B cell (primary cell): ENCODE data around the gene CERK. TPM values are rescaled to one million over a fixed set of nuclear protein-coding genes. Genes with fewer than 3 reads are reported as not detected.

Source experiments
- ATAC-seq: fragments of 200-7000 bp; cut with Tn5 transposase; one replicate; pipeline ENCODE4 v1.10.0; 2021; ENCODE audit warnings: low read depth, mild to moderate bottlenecking, moderate number of reproducible peaks, moderate library complexity
- CTCF ChIA-PET: fragments of 350-600 bp; sonication (Branson Sonifier 250); formaldehyde crosslinking; loops from one replicate; lab custom pipeline; 2021; ENCODE audit warnings: antibody characterized with exemption, inconsistent platforms; lab: Charles Lee
- POLR2A ChIA-PET: fragments of 350-600 bp; sonication (Branson Sonifier 250); formaldehyde crosslinking; loops from one replicate; lab custom pipeline; 2021; ENCODE audit warnings: antibody characterized with exemption; lab: Charles Lee
- DNase-seq: peaks from one replicate; pipeline ENCODE4 v3.0.0; 2013
- H2AFZ ChIP-seq: 2 replicates; pipeline ENCODE4 v1.6.1; 2012; ENCODE audit warnings: mild to moderate bottlenecking, low read depth, low read length; ENCODE audit not compliant: insufficient read depth, poor library complexity, severe bottlenecking
- H3K27ac ChIP-seq, 2 donors: 1 replicate in 1 of 2; 2 replicates in 1 of 2; pipeline ENCODE4 v1.5.1; 2012 to 2013; ENCODE audit warnings: low read length in 2 of 2, mild to moderate bottlenecking in 2 of 2, moderate library complexity in 1 of 2
- H3K27me3 ChIP-seq, 4 experiments: fragments of 200-600 bp in 1 of 4; sonication (generic) in 1 of 4; replicated peaks in 1 of 4; 1 replicate in 2 of 4; 2 replicates in 2 of 4; pipeline versions ENCODE4 v1.6.1 to v1.7.0; 2013 to 2016; ENCODE audit warnings: low read length in 3 of 4, mild to moderate bottlenecking in 2 of 4, mixed read lengths in 1 of 4, moderate library complexity in 1 of 4; ENCODE audit not compliant: insufficient read depth in 4 of 4, control insufficient read depth in 3 of 4; ENCODE audit errors: control extremely low read depth in 1 of 4
- H3K36me3 ChIP-seq, 2 experiments: replicated peaks in 1 of 2; 1 replicate in 1 of 2; 2 replicates in 1 of 2; pipeline versions ENCODE4 v1.6.1 to v1.7.1; 2013; ENCODE audit warnings: low read length in 1 of 2; ENCODE audit not compliant: insufficient read depth in 2 of 2, control insufficient read depth in 1 of 2; ENCODE audit errors: control extremely low read depth in 1 of 2, extremely low read depth in 1 of 2
- H3K4me1 ChIP-seq, 2 donors: fragments of 200-600 bp in 1 of 2; sonication (generic) in 1 of 2; 1 replicate in 1 of 2; 2 replicates in 1 of 2; pipeline versions ENCODE4 v1.5.1 to v1.6.1; 2013 to 2017; ENCODE audit warnings: low read length in 2 of 2; ENCODE audit not compliant: control insufficient read depth in 2 of 2, insufficient read depth in 2 of 2
- H3K4me2 ChIP-seq: replicated peaks from 2 replicates; pipeline ENCODE3; 2012; ENCODE audit warnings: mild to moderate bottlenecking, low read depth, low read length; ENCODE audit not compliant: poor library complexity, severe bottlenecking
- H3K4me3 ChIP-seq, 5 experiments: fragments of 200-600 bp in 1 of 5; sonication (generic) in 1 of 5; 1 replicate in 3 of 5; 2 replicates in 2 of 5; pipeline versions ENCODE4 v1.5.1 to v1.7.0; 2011 to 2016; ENCODE audit warnings: low read length in 4 of 5, mild to moderate bottlenecking in 4 of 5, low read depth in 2 of 5, control low read depth in 1 of 5, moderate library complexity in 1 of 5; ENCODE audit not compliant: insufficient read depth in 1 of 5; ENCODE audit errors: control extremely low read depth in 1 of 5, extremely low read depth in 1 of 5
- H3K79me2 ChIP-seq: fragments of 200-600 bp; sonication (generic); one replicate; pipeline ENCODE4 v1.6.0; 2016; ENCODE audit warnings: low read length; ENCODE audit not compliant: control insufficient read depth, insufficient read depth
- H3K9ac ChIP-seq: fragments of 200-600 bp; sonication (generic); 2 replicates; pipeline ENCODE4 v1.6.1; 2017; ENCODE audit warnings: mild to moderate bottlenecking, low read length, moderate library complexity
- H3K9me3 ChIP-seq, 3 donors: one replicate each; pipeline versions ENCODE4 v1.6.1 to v1.7.1; 2013; ENCODE audit warnings: low read length in 2 of 3; ENCODE audit not compliant: control insufficient read depth in 2 of 3, insufficient read depth in 1 of 3; ENCODE audit errors: control extremely low read depth in 1 of 3
- H4K20me1 ChIP-seq: 2 replicates; pipeline ENCODE4 v1.6.0; 2012; ENCODE audit warnings: mild to moderate bottlenecking, low read length; ENCODE audit not compliant: insufficient read depth, control insufficient read depth, poor library complexity, severe bottlenecking
- H3K27ac Mint-ChIP-seq: one replicate; pipeline ENCODE4 v1.8.0; 2021; ENCODE audit warnings: mixed read lengths
- H3K27me3 Mint-ChIP-seq: one replicate; pipeline ENCODE4 v1.8.0; 2021; ENCODE audit warnings: mixed read lengths
- H3K4me1 Mint-ChIP-seq: one replicate; pipeline ENCODE4 v1.8.0; 2021; ENCODE audit warnings: mixed read lengths
- H3K4me3 Mint-ChIP-seq: one replicate; pipeline ENCODE4 v1.8.0; 2021; ENCODE audit warnings: mixed read lengths
- H3K9me3 Mint-ChIP-seq: one replicate; pipeline ENCODE4 v1.8.0; 2022; ENCODE audit warnings: mixed read lengths; ENCODE audit not compliant: insufficient read depth
- EZH2 ChIP-seq: IDR thresholded peaks from 2 replicates; pipeline ENCODE4 v1.6.1; 2012; ENCODE audit warnings: borderline replicate concordance, low read depth, mild to moderate bottlenecking, moderate library complexity, low read length; ENCODE audit not compliant: insufficient read depth, poor library complexity, severe bottlenecking
- WGBS: methylation state at CpG from one replicate; pipeline ENCODE4 v1.1.5; 2013; ENCODE audit warnings: missing lambda C conversion rate; ENCODE audit not compliant: insufficient coverage; 5-methylcytosine and 5-hydroxymethylcytosine counted together
- intact Hi-C: fragments of 100-400 bp; cut with micrococcal nuclease; formaldehyde crosslinking; loops from one replicate; pipeline ENCODE4 v1.10.0; 2022
- polyA plus RNA-seq: library from polyadenylated mRNA; depleted of rRNA; stranded (reverse); fragments of >200 nt; gene quantifications from 2 replicates; pipeline ENCODE4 v1.2.3, GENCODE V29; 2012
- total RNA-seq, 2 donors: library from RNA; stranded (reverse); fragments of 120-200 nt in 1 of 2; gene quantifications; 1 replicate in 1 of 2; 2 replicates in 1 of 2; pipeline versions ENCODE4 v1.2.3 to v1.2.4, GENCODE V29; 2013 to 2022
- TF ChIP-seq, protein P1 (sequence below): fragments of 200-600 bp; IDR thresholded peaks from one replicate; pipeline ENCODE4 v1.8.0; 2022; ENCODE audit warnings: antibody characterized with exemption, mild to moderate bottlenecking

CERK gene
- total and polyA plus RNA-seq, 2 donors (not counting 1 experiment from before 2014, with no cell fraction given): 23.2 to 48.3 TPM

DNA sequence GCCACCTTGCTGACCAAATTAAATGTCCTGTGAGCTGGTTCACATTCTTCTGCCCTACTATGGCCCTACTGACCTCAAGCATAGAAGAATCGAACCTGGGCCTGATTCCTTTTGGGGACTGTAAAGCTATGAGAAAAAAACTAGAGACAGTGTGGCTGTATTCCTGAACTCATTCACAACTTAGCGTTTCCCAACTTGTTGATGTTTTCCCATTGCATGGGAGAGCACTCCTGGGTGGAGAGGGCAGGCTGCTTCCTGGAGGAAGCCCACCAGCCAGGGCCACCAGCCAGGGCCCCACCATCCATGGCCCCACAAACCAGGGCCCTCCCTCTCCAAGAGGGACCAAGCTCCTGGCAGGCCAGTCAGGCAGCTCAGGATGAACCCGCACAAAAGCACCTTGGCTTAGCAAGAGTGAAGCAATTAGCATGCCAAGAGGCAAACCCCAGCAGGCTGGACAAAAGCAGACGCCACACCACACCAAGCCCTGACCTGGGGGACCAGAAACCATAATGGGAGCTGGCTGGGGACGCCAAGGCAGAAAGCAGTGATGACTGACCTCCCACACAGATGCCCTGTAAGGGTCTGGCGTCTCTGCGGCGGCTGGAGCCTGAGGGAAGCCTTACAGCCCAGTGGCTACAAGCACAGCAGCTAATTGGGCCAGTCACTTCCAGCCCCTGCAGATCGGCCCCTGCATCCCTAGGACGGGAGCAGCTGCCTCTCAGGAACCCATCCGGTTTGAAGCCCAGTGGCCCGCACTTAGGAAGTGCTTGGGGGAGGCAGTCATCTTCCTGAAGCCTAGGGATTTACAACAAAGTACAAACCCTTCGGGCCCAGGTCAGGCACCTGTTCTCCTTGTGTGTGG is 2.1 kb downstream of the CERK start:
- Histone ChIP-seq H3K9me3 (no peaks in the 10 kb centered on the region), H3K27ac (peak overlapping the region; percentile 49 to 73), H4K20me1 (peaks cover 75% of the 10 kb centered on the region), H2AFZ (no peak overlapping the region), H3K79me2 (peaks cover 54% of the 10 kb centered on the region), H3K4me1 (peaks cover 49 to 51% of the 10 kb centered on the region in 2 donors), H3K9ac (peak overlapping the region; percentile 14), H3K4me3 (peak overlapping the region in 2 of 5 experiments; percentile 4 to 82), H3K27me3 (peaks cover 0 to 3% (median 0%) of the 10 kb centered on the region in 4 experiments), H3K4me2 (peak overlapping the region; percentile 95), H3K36me3 (peaks cover 0 to 11% of the 10 kb centered on the region in 2 experiments)
- H3K9me3 Mint-ChIP-seq: no peaks in the 10 kb centered on the region
- intact Hi-C loops: loop anchor here (1.0 to 5.0 kb wide), 7 partner anchors 26 to 173 kb away; partner anchors contain the start of gene TBC1D22A
- H3K27ac Mint-ChIP-seq: peak overlapping the region; percentile 92
- ChIA-PET POLR2A (interaction anchor here (0.6 to 1.5 kb wide), 3 partner anchors 12 to 144 kb away, joined by 3 to 4 read pairs (median 4); no protein-coding TSS in a partner anchor), CTCF (interaction anchor here (0.8 to 3.4 kb wide), 7 partner anchors 22 to 277 kb away, joined by 3 to 12 read pairs (median 3); partner anchors contain the start of gene TBC1D22A)
- WGBS: 80% methylated on average over 9 of the region's 13 CpGs
- no peak for ATAC-seq
- no peaks in the 10 kb centered on the region for H3K27me3 Mint-ChIP-seq
- peak overlapping the region; percentile 98 for H3K4me3 Mint-ChIP-seq
- no peak for DNase-seq
- H3K4me1 Mint-ChIP-seq: peaks cover 47% of the 10 kb centered on the region
- TF ChIP-seq, protein P1, sequence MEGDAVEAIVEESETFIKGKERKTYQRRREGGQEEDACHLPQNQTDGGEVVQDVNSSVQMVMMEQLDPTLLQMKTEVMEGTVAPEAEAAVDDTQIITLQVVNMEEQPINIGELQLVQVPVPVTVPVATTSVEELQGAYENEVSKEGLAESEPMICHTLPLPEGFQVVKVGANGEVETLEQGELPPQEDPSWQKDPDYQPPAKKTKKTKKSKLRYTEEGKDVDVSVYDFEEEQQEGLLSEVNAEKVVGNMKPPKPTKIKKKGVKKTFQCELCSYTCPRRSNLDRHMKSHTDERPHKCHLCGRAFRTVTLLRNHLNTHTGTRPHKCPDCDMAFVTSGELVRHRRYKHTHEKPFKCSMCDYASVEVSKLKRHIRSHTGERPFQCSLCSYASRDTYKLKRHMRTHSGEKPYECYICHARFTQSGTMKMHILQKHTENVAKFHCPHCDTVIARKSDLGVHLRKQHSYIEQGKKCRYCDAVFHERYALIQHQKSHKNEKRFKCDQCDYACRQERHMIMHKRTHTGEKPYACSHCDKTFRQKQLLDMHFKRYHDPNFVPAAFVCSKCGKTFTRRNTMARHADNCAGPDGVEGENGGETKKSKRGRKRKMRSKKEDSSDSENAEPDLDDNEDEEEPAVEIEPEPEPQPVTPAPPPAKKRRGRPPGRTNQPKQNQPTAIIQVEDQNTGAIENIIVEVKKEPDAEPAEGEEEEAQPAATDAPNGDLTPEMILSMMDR: no peak
- TF ChIP-seq EZH2: no peak
